CD1c-positive myeloid dendritic cell (primary cell): ENCODE data around the gene CYP4A22.
"Not testable (repeated sequence)": the region's sequence is repeated elsewhere in the genome, so short reads cannot be mapped to it uniquely, and the experiment has no call there.

Experiments used
- DNase-seq: peaks from one replicate; pipeline ENCODE4 v3.0.0-alpha.2; 2016; ENCODE audit errors: extremely low spot score

CYP4A22 gene

GRCh38 chr1:47184822-47185677 lies 47.8 kb downstream of the CYP4A22 start:
- no peak for DNase-seq

GRCh38 chr1:47186267-47187185 lies 49.3 kb downstream of the CYP4A22 start:
- no peak for DNase-seq

GRCh38 chr1:47187231-47187925 lies 50.1 kb downstream of the CYP4A22 start:
- DNase-seq: no peak

GRCh38 chr1:47187926-47188250 lies 50.6 kb downstream of the CYP4A22 start:
- no peak for DNase-seq

- DNase-seq: no peak
Observed at GRCh38 chr1:47188791-47189785, 51.8 kb downstream of the CYP4A22 start.

- DNase-seq: peak; percentile 23
Observed at GRCh38 chr1:47189844-47190508, 52.7 kb downstream of the CYP4A22 start, which contains the start of gene PDZK1IP1. TSS of gene PDZK1IP1 (minus strand) at chr1:47190036. CDS start at chr1:47189932, 104 bp downstream.

GRCh38 chr1:47190509-47190855 lies 53.2 kb downstream of the CYP4A22 start:
- no peak for DNase-seq

- DNase-seq: no peak
Observed at GRCh38 chr1:47190857-47191256, 53.6 kb downstream of the CYP4A22 start.

- DNase-seq: no peak
Observed at GRCh38 chr1:47191940-47192457, 54.8 kb downstream of the CYP4A22 start.

GRCh38 chr1:47192458-47193384 lies 55.5 kb downstream of the CYP4A22 start:
- peak; percentile 82 for DNase-seq

- DNase-seq: not testable (repeated sequence)
Observed at GRCh38 chr1:47193496-47193895, 56.3 kb downstream of the CYP4A22 start.

- DNase-seq: no peak
Observed at GRCh38 chr1:47194311-47194710, 57.1 kb downstream of the CYP4A22 start.

GRCh38 chr1:47195981-47196380 lies 58.7 kb downstream of the CYP4A22 start:
- DNase-seq: not testable (repeated sequence)

- DNase-seq: no peak
Observed at GRCh38 chr1:47196622-47197021, 59.4 kb downstream of the CYP4A22 start.

- no peak for DNase-seq
Observed at GRCh38 chr1:47198214-47198613, 61.0 kb downstream of the CYP4A22 start.
